HepG2 (cell line): Measurements from ENCODE around the gene JMJD6. TPM values are rescaled to one million over a fixed set of nuclear protein-coding genes. Genes with fewer than 3 reads are reported as not detected.

Source experiments
- HDAC1 ChIP-seq: sonication (generic); formaldehyde crosslinking; IDR thresholded peaks from 2 replicates; pipeline ENCODE4 v1.5.1; 2020; ENCODE audit warnings: mild to moderate bottlenecking, missing genetic modification reagents
- HMGXB4 ChIP-seq, 2 experiments: sonication (generic) in 1 of 2; formaldehyde crosslinking in 1 of 2; IDR thresholded peaks; 2 replicates each; pipeline versions ENCODE4 v1.4.0 to v1.6.1; 2018 to 2020; ENCODE audit warnings: missing genetic modification reagents in 2 of 2, borderline replicate concordance in 1 of 2, low read depth in 1 of 2, mild to moderate bottlenecking in 1 of 2, missing biosample characterization in 1 of 2
- HOXA5 ChIP-seq: sonication (generic); formaldehyde crosslinking; IDR thresholded peaks from 2 replicates; pipeline ENCODE4 v1.4.0; 2020; ENCODE audit warnings: missing genetic modification reagents
- KDM2A ChIP-seq: sonication (generic); formaldehyde crosslinking; IDR thresholded peaks from 2 replicates; pipeline ENCODE4 v1.4.0; 2020; ENCODE audit warnings: low read depth, missing genetic modification reagents, borderline replicate concordance
- MYPOP ChIP-seq: sonication (generic); formaldehyde crosslinking; IDR thresholded peaks from 2 replicates; pipeline ENCODE4 v1.8.1; 2023; ENCODE audit warnings: mild to moderate bottlenecking, moderate library complexity, missing genetic modification reagents
- NFIC ChIP-seq: IDR thresholded peaks from 2 replicates; pipeline ENCODE4 v1.6.1; 2012; ENCODE audit warnings: mild to moderate bottlenecking, low read length, inconsistent platforms
- NR0B2 ChIP-seq: sonication (generic); formaldehyde crosslinking; IDR thresholded peaks from 2 replicates; pipeline ENCODE4 v1.4.0; 2020; ENCODE audit warnings: mild to moderate bottlenecking, missing genetic modification reagents
- RBM22 ChIP-seq: fragments of 200-400 bp; formaldehyde crosslinking; optimal IDR thresholded peaks from 2 replicates; pipeline ENCODE3; 2017; ENCODE audit warnings: mild to moderate bottlenecking, low read length, moderate library complexity
- SPEN ChIP-seq: sonication (generic); formaldehyde crosslinking; IDR thresholded peaks from 2 replicates; pipeline ENCODE4 v1.5.1; 2020; ENCODE audit warnings: low read depth, mild to moderate bottlenecking, missing genetic modification reagents
- THAP9 ChIP-seq: sonication (generic); formaldehyde crosslinking; IDR thresholded peaks from 2 replicates; pipeline ENCODE4; 2020; ENCODE audit warnings: missing genetic modification reagents, mild to moderate bottlenecking, borderline replicate concordance
- U2AF1 ChIP-seq: fragments of 200-400 bp; formaldehyde crosslinking; optimal IDR thresholded peaks from 2 replicates; pipeline ENCODE3; 2017; ENCODE audit warnings: mild to moderate bottlenecking, low read depth, low read length
- ZNF124 ChIP-seq: sonication (generic); formaldehyde crosslinking; IDR thresholded peaks from 2 replicates; pipeline ENCODE4 v1.4.0; 2020; ENCODE audit warnings: missing genetic modification reagents
- ZNF230 ChIP-seq: sonication (generic); formaldehyde crosslinking; IDR thresholded peaks from 2 replicates; pipeline ENCODE4 v1.4.0; 2020; ENCODE audit warnings: mild to moderate bottlenecking, missing genetic modification reagents
- ZNF260 ChIP-seq: sonication (generic); formaldehyde crosslinking; IDR thresholded peaks from 2 replicates; pipeline ENCODE4 v1.4.0; 2020; ENCODE audit warnings: missing genetic modification reagents, low read depth, mild to moderate bottlenecking, borderline replicate concordance
- ZNF264 ChIP-seq: sonication (generic); formaldehyde crosslinking; IDR thresholded peaks from 2 replicates; pipeline ENCODE4 v1.4.0; 2020; ENCODE audit warnings: missing genetic modification reagents
- ZNF282 ChIP-seq: fragments of 450-650 bp; IDR thresholded peaks from 2 replicates; pipeline ENCODE4 v1.6.1; 2018; ENCODE audit not compliant: partially characterized antibody
- ZNF430 ChIP-seq: sonication (generic); formaldehyde crosslinking; IDR thresholded peaks from 2 replicates; pipeline ENCODE4 v1.9.0; 2021; ENCODE audit warnings: mild to moderate bottlenecking, missing genetic modification reagents
- ZNF547 ChIP-seq: sonication (generic); formaldehyde crosslinking; IDR thresholded peaks from 2 replicates; pipeline ENCODE4 v1.5.1; 2020; ENCODE audit warnings: mild to moderate bottlenecking, missing genetic modification reagents
- ZNF644 ChIP-seq: IDR thresholded peaks from 2 replicates; pipeline ENCODE4 v1.6.1; 2016; ENCODE audit warnings: low read depth
- ZNF777 ChIP-seq: sonication (generic); formaldehyde crosslinking; IDR thresholded peaks from 2 replicates; pipeline ENCODE4 v1.4.0; 2020; ENCODE audit warnings: missing genetic modification reagents
- ZSCAN25 ChIP-seq: sonication (generic); formaldehyde crosslinking; IDR thresholded peaks from 2 replicates; pipeline ENCODE4 v1.8.0; 2022; ENCODE audit warnings: mild to moderate bottlenecking, missing genetic modification reagents
- ZSCAN5A ChIP-seq: sonication (generic); formaldehyde crosslinking; IDR thresholded peaks from 2 replicates; pipeline ENCODE4 v1.8.0; 2022; ENCODE audit warnings: mild to moderate bottlenecking, missing genetic modification reagents, borderline replicate concordance
- polyA plus RNA-seq, 8 experiments: library from polyadenylated mRNA; depleted of rRNA in 3 of 8; stranded (reverse) in 7 of 8; unstranded in 1 of 8; fragments of >200 nt; fragmentation: Illumina TruSeq in 4 of 8; extraction: Trizol in 4 of 8; gene quantifications; 2 replicates each; pipeline versions ENCODE4 v1.2.1 to v1.2.3, GENCODE V29; 2011 to 2016; ENCODE audit warnings: low read depth in 4 of 8, missing spikeins in 1 of 8, mixed read lengths in 1 of 8; ENCODE audit not compliant: insufficient read depth in 1 of 8
- total RNA-seq, 5 experiments: library from RNA; depleted of rRNA; stranded (reverse); fragments of >200 nt; fragmentation: Illumina TruSeq; extraction: Trizol; gene quantifications; 2 replicates each; pipeline ENCODE4 v1.2.3, GENCODE V29; 2016; ENCODE audit warnings: low read depth in 1 of 5

The JMJD6 gene
- total and polyA plus RNA-seq, 2 of the 13 experiments (the other 11 are each of a cell fraction or from before 2014, with no cell fraction given): 33.6 to 41.0 TPM

- TF ChIP-seq U2AF1 (peak; percentile 20), ZNF547 (CRISPR knock-in tag) (no peak), ZNF230 (CRISPR knock-in tag) (peak; percentile 80), ZNF282 (no peak), NFIC (no peak), ZSCAN25 (CRISPR knock-in tag) (no peak), ZNF644 (0 out of 2 replicates have a peak, but pooled peaks have one; percentile 20), ZSCAN5A (CRISPR knock-in tag) (no peak), HOXA5 (CRISPR knock-in tag) (no peak), ZNF430 (CRISPR knock-in tag) (no peak), SPEN (CRISPR knock-in tag) (peak; percentile 46), ZNF777 (CRISPR knock-in tag) (peak; percentile 93), THAP9 (CRISPR knock-in tag) (peak; percentile 43; the same call in 1 of the 2 replicates), ZNF124 (peak; percentile 84), NR0B2 (CRISPR knock-in tag) (peak; percentile 21; the same call in 1 of the 2 replicates), ZNF264 (CRISPR knock-in tag) (0 out of 2 replicates have a peak, but pooled peaks have one; percentile 4), ZNF260 (CRISPR knock-in tag) (no peak), HMGXB4 (CRISPR knock-in tag; IDR thresholded peaks at IDR 0.05; ENCODE audit: borderline replicate concordance in 1 of 2, low read depth in 1 of 2) (peak; percentile 25 to 39; a peak in 1 of 4 replicates), HDAC1 (peak; percentile 94), MYPOP (CRISPR knock-in tag) (no peak), KDM2A (CRISPR knock-in tag) (peak; percentile 14), RBM22 (peak; percentile 49)
These were observed 11.5 kb upstream of the JMJD6 start, which contains the start of gene MFSD11 (continued) for GRCh38 chr17:76737676-76738467.
